H9 (cell line): ENCODE results near the gene LGR5. TPM values are rescaled to one million over a fixed set of nuclear protein-coding genes. Genes with fewer than 3 reads are reported as not detected.

ENCODE experiments used
- DNase-seq: peaks from one replicate; pipeline ENCODE4 v3.0.0-alpha.2; 2017
- H2AFZ ChIP-seq: one replicate; pipeline ENCODE4 v1.6.1; 2013; ENCODE audit warnings: mild to moderate bottlenecking, low read length, control low read depth, moderate library complexity
- H2AK5ac ChIP-seq: 2 replicates; pipeline ENCODE4 v1.6.1; 2013; ENCODE audit warnings: low read length, control low read depth, mixed read lengths; ENCODE audit not compliant: insufficient read length
- H2BK120ac ChIP-seq: one replicate; pipeline ENCODE4 v1.6.1; 2013; ENCODE audit warnings: low read depth, mild to moderate bottlenecking, low read length, control low read depth, inconsistent platforms; ENCODE audit not compliant: poor library complexity, severe bottlenecking
- H2BK12ac ChIP-seq: 2 replicates; pipeline ENCODE4 v1.6.1; 2013; ENCODE audit warnings: low read length, control low read depth, mixed read lengths, low read depth; ENCODE audit not compliant: insufficient read length
- H2BK15ac ChIP-seq: 2 replicates; pipeline ENCODE4 v1.6.1; 2013; ENCODE audit warnings: low read depth, low read length, control low read depth
- H2BK20ac ChIP-seq: one replicate; pipeline ENCODE4 v1.6.1; 2013; ENCODE audit warnings: low read depth, mild to moderate bottlenecking, low read length, control low read depth, inconsistent platforms; ENCODE audit not compliant: poor library complexity, severe bottlenecking
- H2BK5ac ChIP-seq: 2 replicates; pipeline ENCODE4 v1.6.1; 2013; ENCODE audit warnings: low read length, control low read depth, mixed read lengths; ENCODE audit not compliant: insufficient read length
- H3K14ac ChIP-seq: 2 replicates; pipeline ENCODE4 v1.6.1; 2013; ENCODE audit warnings: low read length, control low read depth; ENCODE audit not compliant: insufficient read depth
- H3K18ac ChIP-seq: 2 replicates; pipeline ENCODE4 v1.6.1; 2013; ENCODE audit warnings: low read depth, mild to moderate bottlenecking, mixed read lengths, low read length, control low read depth; ENCODE audit not compliant: insufficient read length
- H3K23ac ChIP-seq: 2 replicates; pipeline ENCODE4 v1.6.1; 2013; ENCODE audit warnings: low read length, control low read depth, mixed read lengths, low read depth; ENCODE audit not compliant: insufficient read length
- H3K23me2 ChIP-seq: 2 replicates; pipeline ENCODE4 v1.6.1; 2013; ENCODE audit warnings: low read depth, mild to moderate bottlenecking, mixed read lengths, low read length, control low read depth; ENCODE audit not compliant: insufficient read length, poor library complexity, severe bottlenecking
- H3K27ac ChIP-seq: 2 replicates; pipeline ENCODE4 v1.5.1; 2013; ENCODE audit warnings: low read length, control low read depth, mixed read lengths, low read depth; ENCODE audit not compliant: insufficient read length
- H3K27me3 ChIP-seq: 2 replicates; pipeline ENCODE4 v1.6.1; 2013; ENCODE audit warnings: low read length, control low read depth, inconsistent platforms; ENCODE audit not compliant: insufficient read depth
- H3K4ac ChIP-seq: 2 replicates; pipeline ENCODE4 v1.6.1; 2013; ENCODE audit warnings: low read depth, mild to moderate bottlenecking, control low read depth, inconsistent platforms, low read length, moderate library complexity
- H3K4me1 ChIP-seq: 2 replicates; pipeline ENCODE4 v1.6.1; 2013; ENCODE audit warnings: low read length, control low read depth, inconsistent platforms; ENCODE audit not compliant: insufficient read depth
- H3K4me2 ChIP-seq: 2 replicates; pipeline ENCODE4 v1.6.1; 2013; ENCODE audit warnings: low read length, control low read depth, mixed read lengths; ENCODE audit not compliant: insufficient read length, insufficient read depth
- H3K56ac ChIP-seq: 2 replicates; pipeline ENCODE4 v1.6.1; 2013; ENCODE audit warnings: low read depth, mild to moderate bottlenecking, mixed read lengths, low read length, control low read depth; ENCODE audit not compliant: insufficient read length
- H3K79me1 ChIP-seq: 2 replicates; pipeline ENCODE4 v1.6.1; 2013; ENCODE audit warnings: low read depth, mild to moderate bottlenecking, moderate library complexity, low read length, control low read depth, inconsistent platforms; ENCODE audit not compliant: insufficient read depth, poor library complexity, severe bottlenecking
- H3K79me2 ChIP-seq: 2 replicates; pipeline ENCODE4 v1.6.1; 2013; ENCODE audit warnings: low read length, control low read depth, inconsistent platforms; ENCODE audit not compliant: insufficient read depth
- H3K9ac ChIP-seq: 2 replicates; pipeline ENCODE4 v1.6.1; 2013; ENCODE audit warnings: low read length, control low read depth, mixed read lengths; ENCODE audit not compliant: insufficient read length; ENCODE audit errors: extremely low read depth
- H3K9me3 ChIP-seq: one replicate; pipeline ENCODE4 v1.6.1; 2013; ENCODE audit warnings: low read depth, low read length, inconsistent platforms; ENCODE audit not compliant: control insufficient read depth
- H3T11ph ChIP-seq: one replicate; pipeline ENCODE4 v1.6.1; 2013; ENCODE audit warnings: mild to moderate bottlenecking, low read length, control low read depth, inconsistent platforms
- H4K20me1 ChIP-seq: one replicate; pipeline ENCODE4 v1.6.1; 2013; ENCODE audit not compliant: control insufficient read depth, insufficient read length, insufficient read depth
- H4K5ac ChIP-seq: 2 replicates; pipeline ENCODE4 v1.6.1; 2013; ENCODE audit warnings: low read depth, mild to moderate bottlenecking, mixed read lengths, low read length, control low read depth; ENCODE audit not compliant: insufficient read length
- H4K8ac ChIP-seq: replicated peaks from 2 replicates; pipeline ENCODE4 v1.6.1; 2013; ENCODE audit warnings: low read length, control low read depth, mixed read lengths, low read depth; ENCODE audit not compliant: insufficient read length
- H4K91ac ChIP-seq: 2 replicates; pipeline ENCODE4 v1.6.1; 2013; ENCODE audit warnings: low read depth, mild to moderate bottlenecking, moderate library complexity, mixed read lengths, low read length, control low read depth; ENCODE audit not compliant: insufficient read length
- H3K27ac Mint-ChIP-seq, 3 experiments: 2 replicates in 2 of 3; 3 replicates in 1 of 3; pipeline ENCODE4 v1.8.0; 2020 to 2021; ENCODE audit warnings: mixed read lengths in 3 of 3, mild to moderate bottlenecking in 1 of 3, moderate library complexity in 1 of 3
- H3K27me3 Mint-ChIP-seq: 2 replicates; pipeline ENCODE4 v1.8.0; 2021; ENCODE audit warnings: low read depth, mild to moderate bottlenecking, moderate library complexity, mixed read lengths
- H3K36me3 Mint-ChIP-seq, 3 experiments: 2 replicates in 2 of 3; 3 replicates in 1 of 3; pipeline ENCODE4 v1.8.0; 2020 to 2021; ENCODE audit warnings: low read depth in 3 of 3, mixed read lengths in 3 of 3; ENCODE audit not compliant: insufficient read depth in 1 of 3
- H3K4me1 Mint-ChIP-seq, 2 experiments: 2 replicates each; pipeline ENCODE4 v1.8.0; 2020; ENCODE audit warnings: mixed read lengths in 2 of 2
- H3K4me3 Mint-ChIP-seq, 2 experiments: 2 replicates in 1 of 2; 3 replicates in 1 of 2; pipeline ENCODE4 v1.8.0; 2020 to 2021; ENCODE audit warnings: mild to moderate bottlenecking in 2 of 2, mixed read lengths in 2 of 2, moderate library complexity in 1 of 2
- H3K9me3 Mint-ChIP-seq, 2 experiments: 2 replicates in 1 of 2; 3 replicates in 1 of 2; pipeline ENCODE4 v1.8.0; 2020; ENCODE audit warnings: mild to moderate bottlenecking in 2 of 2, mixed read lengths in 2 of 2, moderate library complexity in 1 of 2
- WGBS: extraction: QIAGEN DNeasy Blood & Tissue Kit; methylation state at CpG from one replicate; pipeline ENCODE4 v1.1.7; 2013; ENCODE audit warnings: missing lambda C conversion rate, low lambda C conversion rate, mixed read lengths; ENCODE audit not compliant: insufficient read length; ENCODE audit errors: extremely low coverage; 5-methylcytosine and 5-hydroxymethylcytosine counted together
- total RNA-seq: library from RNA; stranded (reverse); gene quantifications from 2 replicates; pipeline ENCODE4 v1.2.1, GENCODE V29; 2021
- TF ChIP-seq, protein P1 (sequence below): fragments of 200-600 bp; sonication (generic); conservative IDR thresholded peaks from 3 replicates; pipeline ENCODE4 v1.8.0; 2021; ENCODE audit warnings: antibody characterized with exemption, mild to moderate bottlenecking

LGR5 gene
- total RNA-seq, 1 experiment from 2014 or later, result 0.09 TPM

DNA sequence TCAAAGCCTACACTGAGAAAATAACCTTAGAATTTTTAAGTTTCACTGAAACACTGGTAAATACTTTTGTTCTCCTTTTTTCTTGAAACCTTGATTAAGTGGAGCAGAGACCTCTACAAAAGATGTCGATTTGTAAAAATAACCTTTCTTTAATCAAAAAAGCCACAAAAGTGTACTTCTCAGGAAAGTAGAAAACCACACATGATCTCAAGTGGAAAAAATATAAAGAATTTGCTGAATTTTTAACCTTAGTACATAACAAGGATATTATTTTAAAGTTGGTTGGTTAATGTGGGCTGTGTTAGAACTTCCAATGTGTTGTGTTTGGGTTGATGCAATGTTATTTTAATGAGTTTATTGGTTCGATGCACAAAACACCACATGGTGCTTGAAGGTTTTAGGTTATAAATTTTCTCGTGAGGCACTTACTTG lies 8.6 kb downstream of the LGR5 start:
- Mint-ChIP-seq H3K9me3 (no peaks in the 10 kb centered on the region; a peak in 1 of 5 replicates), H3K4me3 (no peak overlapping the region), H3K27me3 (peaks cover 8% of the 10 kb centered on the region), H3K27ac (peak overlapping the region in 1 of 3 experiments; percentile 69; a peak in 1 of 7 replicates), H3K4me1 (peaks cover 9 to 10% of the 10 kb centered on the region in 2 experiments), H3K36me3 (no peaks in the 10 kb centered on the region)
- H3K27me3 ChIP-seq, result no peaks in the 10 kb centered on the region
- no peaks in the 10 kb centered on the region for H3K9me3 ChIP-seq
- no peak overlapping the region for H3K56ac ChIP-seq
- no peak overlapping the region for H2BK5ac ChIP-seq
- no peak overlapping the region for H3K23ac ChIP-seq
- no peak overlapping the region for H3K4ac ChIP-seq
- no peaks in the 10 kb centered on the region for H3K79me2 ChIP-seq
- DNase-seq, result no peak
- H3K27ac ChIP-seq, result no peak overlapping the region
- H3K4me2 ChIP-seq, result no peak overlapping the region
- H4K91ac ChIP-seq, result no peak overlapping the region
- no peak overlapping the region for H3K14ac ChIP-seq
- H3T11ph ChIP-seq, result no peak overlapping the region
- H3K79me1 ChIP-seq, result no peaks in the 10 kb centered on the region
- no peak overlapping the region for H2BK120ac ChIP-seq
- TF ChIP-seq, protein P1, sequence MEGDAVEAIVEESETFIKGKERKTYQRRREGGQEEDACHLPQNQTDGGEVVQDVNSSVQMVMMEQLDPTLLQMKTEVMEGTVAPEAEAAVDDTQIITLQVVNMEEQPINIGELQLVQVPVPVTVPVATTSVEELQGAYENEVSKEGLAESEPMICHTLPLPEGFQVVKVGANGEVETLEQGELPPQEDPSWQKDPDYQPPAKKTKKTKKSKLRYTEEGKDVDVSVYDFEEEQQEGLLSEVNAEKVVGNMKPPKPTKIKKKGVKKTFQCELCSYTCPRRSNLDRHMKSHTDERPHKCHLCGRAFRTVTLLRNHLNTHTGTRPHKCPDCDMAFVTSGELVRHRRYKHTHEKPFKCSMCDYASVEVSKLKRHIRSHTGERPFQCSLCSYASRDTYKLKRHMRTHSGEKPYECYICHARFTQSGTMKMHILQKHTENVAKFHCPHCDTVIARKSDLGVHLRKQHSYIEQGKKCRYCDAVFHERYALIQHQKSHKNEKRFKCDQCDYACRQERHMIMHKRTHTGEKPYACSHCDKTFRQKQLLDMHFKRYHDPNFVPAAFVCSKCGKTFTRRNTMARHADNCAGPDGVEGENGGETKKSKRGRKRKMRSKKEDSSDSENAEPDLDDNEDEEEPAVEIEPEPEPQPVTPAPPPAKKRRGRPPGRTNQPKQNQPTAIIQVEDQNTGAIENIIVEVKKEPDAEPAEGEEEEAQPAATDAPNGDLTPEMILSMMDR, result no peak
- no peak overlapping the region for H2AFZ ChIP-seq
- no peak overlapping the region for H2AK5ac ChIP-seq
- no peak overlapping the region for H2BK12ac ChIP-seq
- H4K8ac ChIP-seq, result no peak overlapping the region
- no peaks in the 10 kb centered on the region; the same call in 1 of the 2 replicates for H3K4me1 ChIP-seq
- no peaks in the 10 kb centered on the region for H3K23me2 ChIP-seq
- H3K18ac ChIP-seq, result no peak overlapping the region
- no peak overlapping the region for H2BK20ac ChIP-seq
- no peak overlapping the region for H4K5ac ChIP-seq
- no peaks in the 10 kb centered on the region for H4K20me1 ChIP-seq
- no peak overlapping the region for H2BK15ac ChIP-seq
- H3K9ac ChIP-seq, result no peak overlapping the region
- WGBS, result no CpG with 5 or more reads among the region's 3 CpGs
